ENCODE results near the gene OR7G3. TPM values are rescaled to one million over a fixed set of nuclear protein-coding genes. Genes with fewer than 3 reads are reported as not detected.

The OR7G3 gene
- total and polyA plus RNA-seq, 2 donors (not counting 3 experiments of a cell fraction or from before 2014, with no cell fraction given): not detected

GRCh38 chr19:9161427-9161826, 34.7 kb upstream of the OR7G3 start:
- Histone ChIP-seq H3K27me3 (ENCODE audit: control insufficient read depth in 2 of 2, insufficient read depth in 2 of 2, low read length in 2 of 2) (no peaks in the 10 kb centered on the region), H3K79me2 (ENCODE audit: control insufficient read depth, insufficient read depth, low read length) (peaks cover 1% of the 10 kb centered on the region), H3K27ac (ENCODE audit: insufficient read depth, low read depth, low read length) (no peak overlapping the region), H3K9me3 (replicated peaks; ENCODE audit: control insufficient read depth, insufficient read depth, low read length) (peaks cover 11% of the 10 kb centered on the region), H3K4me3 (replicated peaks in 1 of 3; ENCODE audit: insufficient read depth in 1 of 3, low read depth in 1 of 3, low read length in 3 of 3) (no peak overlapping the region), H3K9me1 (replicated peaks; ENCODE audit: control insufficient read depth, extremely low read depth, insufficient read depth, low read length) (no peaks in the 10 kb centered on the region), H4K20me1 (replicated peaks; ENCODE audit: control insufficient read depth, extremely low read depth, insufficient read depth, low read length) (no peaks in the 10 kb centered on the region), H3K4me1 (ENCODE audit: control insufficient read depth, extremely low read depth, insufficient read depth, low read length) (no peaks in the 10 kb centered on the region), H3K9ac (replicated peaks; ENCODE audit: extremely low read depth, insufficient read depth, low read length) (no peak overlapping the region), H2AFZ (ENCODE audit: low read depth, low read length) (no peak overlapping the region), H3K4me2 (ENCODE audit: insufficient read depth, low read length) (no peak overlapping the region), H3K36me3 (ENCODE audit: control insufficient read depth in 2 of 2, extremely low read depth in 1 of 2, insufficient read depth in 2 of 2, low read length in 2 of 2) (peaks cover 30 to 50% of the 10 kb centered on the region in 2 experiments)
- ChIA-PET POLR2A (no interaction called here), CTCF (no interaction called here)
- FAIRE-seq (no peak), DNase-seq (ENCODE audit: low read depth, low spot score) (no peak)
- no peak for TF ChIP-seq EZH2 (IDR thresholded peaks at IDR 0.05; ENCODE audit: borderline replicate concordance, low read depth, low read length, severe bottlenecking)
- no peak for TF ChIP-seq CTCF (IDR thresholded peaks at IDR 0.05; ENCODE audit: extremely low read depth in 1 of 2, insufficient read depth in 1 of 2, low read depth in 1 of 2, low read length in 2 of 2)
- no peak for TF ChIP-seq MAX (IDR thresholded peaks at IDR 0.05; ENCODE audit: insufficient read depth, insufficient read length)
- TF ChIP-seq POLR2AphosphoS5 (IDR thresholded peaks at IDR 0.05; ENCODE audit: insufficient read depth, low read depth, low read length): no peak
- no peak for TF ChIP-seq FOS (IDR thresholded peaks at IDR 0.05; ENCODE audit: borderline replicate concordance, insufficient read depth, low read length)
- no peak for TF ChIP-seq POLR2A (IDR thresholded peaks at IDR 0.05; ENCODE audit: low read depth, low read length)
- TF ChIP-seq MYC (IDR thresholded peaks at IDR 0.05; ENCODE audit: low read depth, low read length): no peak
- TF ChIP-seq JUN (IDR thresholded peaks at IDR 0.05; ENCODE audit: borderline replicate concordance, insufficient read depth, insufficient read length, low read depth): no peak
- intact Hi-C loops (cut with micrococcal nuclease): no loop called here
- dilution Hi-C loops (cut with MboI; ENCODE audit: extremely low pct_ligation_motif_present, low sequenced_read_pairs): no loop called here
- BruUV-seq (replicated peaks): no TSS peak

Measured in endothelial cell of umbilical vein (primary cell).